HepG2 (cell line): Measurements from ENCODE around the gene BCL2. TPM values are rescaled to one million over a fixed set of nuclear protein-coding genes. Genes with fewer than 3 reads are reported as not detected.

ENCODE experiments used
- ATAC-seq: fragments of 200-7000 bp; cut with Tn5 transposase; 3 replicates; pipeline ENCODE4 v1.9.1; 2020; ENCODE audit warnings: mild to moderate bottlenecking, moderate library complexity
- BruUV-seq: library from RNA; stranded (reverse); fragments of 400-500 nt; replicated peaks from 2 replicates; lab custom pipeline; 2021; lab: Mats Ljungman, UMichigan
- CTCF ChIA-PET: fragments of 300-600 bp; formaldehyde crosslinking; extraction: SDS; loops from one replicate; lab custom pipeline; 2021; ENCODE audit warnings: low total read pairs, inconsistent platforms, low intra/inter-chr PET ratio; lab: Yijun Ruan, JAX
- POLR2A ChIA-PET: fragments of 350-600 bp; sonication (Branson Sonifier 250); formaldehyde crosslinking; loops from one replicate; lab custom pipeline; 2020; ENCODE audit warnings: antibody characterized with exemption, inconsistent platforms; lab: Yijun Ruan, JAX
- DNase-seq: peaks from one replicate; pipeline ENCODE4 v3.0.0-alpha.2; 2015; ENCODE audit warnings: low spot score
- FAIRE-seq: peaks from 3 replicates; lab custom pipeline; 2011; peaks lifted over from hg19 to GRCh38; lab: Jason Lieb, UNC
- H2AFZ ChIP-seq: one replicate; pipeline ENCODE4 v1.6.1; 2011; ENCODE audit warnings: low read length, inconsistent platforms
- H3K27ac ChIP-seq: fragments of 300-600 bp; 3 replicates; pipeline ENCODE4 v1.8.0; 2011; ENCODE audit warnings: mixed run types, mild to moderate bottlenecking, mixed read lengths, low read length, inconsistent platforms; ENCODE audit not compliant: insufficient read depth; ENCODE audit errors: extremely low read length
- H3K27me3 ChIP-seq, 2 experiments: fragments of 200-600 bp in 1 of 2; 2 replicates in 1 of 2; 3 replicates in 1 of 2; pipeline versions ENCODE4 v1.6.0 to v1.8.0; 2011; ENCODE audit warnings: low read length in 2 of 2, mild to moderate bottlenecking in 2 of 2, moderate library complexity in 2 of 2, inconsistent platforms in 1 of 2; ENCODE audit not compliant: insufficient read depth in 2 of 2, control insufficient read depth in 1 of 2
- H3K36me3 ChIP-seq, 2 experiments: fragments of 200-600 bp in 1 of 2; replicated peaks in 1 of 2; 2 replicates in 1 of 2; 3 replicates in 1 of 2; pipeline versions ENCODE4 v1.5.1 to v1.8.0; 2011; ENCODE audit warnings: low read length in 2 of 2, inconsistent platforms in 1 of 2; ENCODE audit not compliant: insufficient read depth in 2 of 2, control insufficient read depth in 1 of 2
- H3K4me1 ChIP-seq: 2 replicates; pipeline ENCODE4 v1.5.1; 2012; ENCODE audit warnings: low read length, inconsistent platforms; ENCODE audit not compliant: insufficient read depth
- H3K4me2 ChIP-seq: 2 replicates; pipeline ENCODE4 v1.6.0; 2011; ENCODE audit warnings: low read depth, low read length, inconsistent platforms
- H3K4me3 ChIP-seq, 3 experiments: fragments of 200-600 bp in 1 of 3; sonication (generic), shearing (Covaris generic) in 1 of 3; replicated peaks in 1 of 3; 2 replicates each; pipeline ENCODE4 v1.5.1; 2011 to 2016; ENCODE audit warnings: low read length in 3 of 3, inconsistent platforms in 2 of 3, low read depth in 2 of 3, mild to moderate bottlenecking in 2 of 3, control low read depth in 1 of 3, mixed read lengths in 1 of 3; ENCODE audit not compliant: insufficient read depth in 1 of 3
- H3K79me2 ChIP-seq: one replicate; pipeline ENCODE4 v1.6.1; 2011; ENCODE audit warnings: low read length, inconsistent platforms; ENCODE audit not compliant: insufficient read depth
- H3K9ac ChIP-seq: 2 replicates; pipeline ENCODE4 v1.6.0; 2011; ENCODE audit warnings: mild to moderate bottlenecking, low read depth, low read length, inconsistent platforms; ENCODE audit not compliant: insufficient read depth
- H3K9me3 ChIP-seq: 2 replicates; pipeline ENCODE4 v1.5.1; 2012; ENCODE audit warnings: mild to moderate bottlenecking, low read length
- H4K20me1 ChIP-seq: 2 replicates; pipeline ENCODE4 v1.6.0; 2011; ENCODE audit warnings: inconsistent platforms, mild to moderate bottlenecking, low read length, moderate library complexity; ENCODE audit not compliant: insufficient read depth
- ARID2 ChIP-seq: sonication (generic); formaldehyde crosslinking; IDR thresholded peaks from 2 replicates; pipeline ENCODE4 v1.8.1; 2022; ENCODE audit warnings: mild to moderate bottlenecking, missing genetic modification reagents, borderline replicate concordance
- E2F1 ChIP-seq: sonication (generic); formaldehyde crosslinking; IDR thresholded peaks from 2 replicates; pipeline ENCODE4 v1.5.0; 2020; ENCODE audit warnings: missing genetic modification reagents
- FOXA3 ChIP-seq: IDR thresholded peaks from 2 replicates; pipeline ENCODE4 v1.6.1; 2016; ENCODE audit warnings: missing genetic modification reagents, missing compliant biosample characterization
- FOXP1 ChIP-seq, 2 experiments: fragments of 450-650 bp in 1 of 2; IDR thresholded peaks; 2 replicates each; pipeline ENCODE4 v1.6.1; 2017 to 2018; ENCODE audit warnings: antibody characterized with exemption in 1 of 2
- FUBP1 ChIP-seq: sonication (generic); formaldehyde crosslinking; IDR thresholded peaks from 2 replicates; pipeline ENCODE4 v1.5.1; 2020; ENCODE audit warnings: missing genetic modification reagents, mild to moderate bottlenecking, borderline replicate concordance
- HDAC2 ChIP-seq: sonication (generic); formaldehyde crosslinking; IDR thresholded peaks from 2 replicates; pipeline ENCODE4 v1.4.0; 2020; ENCODE audit warnings: missing genetic modification reagents
- HOMEZ ChIP-seq: IDR thresholded peaks from 2 replicates; pipeline ENCODE4 v1.6.1; 2016; ENCODE audit warnings: low read depth
- KDM6A ChIP-seq: IDR thresholded peaks from 2 replicates; pipeline ENCODE4 v1.6.1; 2016; ENCODE audit warnings: low read depth
- NR0B2 ChIP-seq: sonication (generic); formaldehyde crosslinking; IDR thresholded peaks from 2 replicates; pipeline ENCODE4 v1.4.0; 2020; ENCODE audit warnings: mild to moderate bottlenecking, missing genetic modification reagents
- REL ChIP-seq: sonication (generic); formaldehyde crosslinking; conservative IDR thresholded peaks from 2 replicates; pipeline ENCODE4 v1.8.0; 2022; ENCODE audit warnings: mild to moderate bottlenecking, missing genetic modification reagents, moderate library complexity
- RFXAP ChIP-seq: sonication (generic); formaldehyde crosslinking; IDR thresholded peaks from 2 replicates; pipeline ENCODE4 v1.4.0; 2020; ENCODE audit warnings: missing genetic modification reagents, borderline replicate concordance
- USF2 ChIP-seq, 2 experiments: sonication (generic) in 1 of 2; formaldehyde crosslinking in 1 of 2; IDR thresholded peaks; 2 replicates each; pipeline versions ENCODE4 v1.5.1 to v1.6.1; 2011 to 2020; ENCODE audit warnings: borderline replicate concordance in 1 of 2, low read depth in 1 of 2, low read length in 1 of 2, mild to moderate bottlenecking in 1 of 2, missing genetic modification reagents in 1 of 2, moderate library complexity in 1 of 2
- ZKSCAN1 ChIP-seq: fragments of 150-350 bp; IDR thresholded peaks from 2 replicates; pipeline ENCODE4 v1.6.1; 2014; ENCODE audit warnings: low read length
- ZNF235 ChIP-seq: sonication (generic); formaldehyde crosslinking; IDR thresholded peaks from 2 replicates; pipeline ENCODE4 v1.8.1; 2023; ENCODE audit warnings: mild to moderate bottlenecking, missing genetic modification reagents, borderline replicate concordance
- ZNF644 ChIP-seq: IDR thresholded peaks from 2 replicates; pipeline ENCODE4 v1.6.1; 2016; ENCODE audit warnings: low read depth
- ZNF816 ChIP-seq: sonication (generic); formaldehyde crosslinking; IDR thresholded peaks from 2 replicates; pipeline ENCODE4 v1.8.0; 2022; ENCODE audit warnings: missing genetic modification reagents, mild to moderate bottlenecking, borderline replicate concordance
- ZSCAN12 ChIP-seq: sonication (generic); formaldehyde crosslinking; IDR thresholded peaks from 2 replicates; pipeline ENCODE4 v1.9.0; 2021; ENCODE audit warnings: mild to moderate bottlenecking, missing genetic modification reagents
- WGBS: methylation state at CpG from one replicate; pipeline ENCODE4 v1.1.6; 2017; ENCODE audit warnings: low lambda C conversion rate; 5-methylcytosine and 5-hydroxymethylcytosine counted together
- in situ Hi-C: cut with HindIII; loops from 2 replicates; pipeline ENCODE4 v1.10.0; 2017; ENCODE audit warnings: low pct_unique_long_range_greater_than_20kb; ENCODE audit not compliant: extremely low pct_ligation_motif_present
- intact Hi-C: fragments of 100-400 bp; cut with micrococcal nuclease; formaldehyde crosslinking; loops from one replicate; pipeline ENCODE4 v1.10.0; 2022; ENCODE audit not compliant: unreplicated experiment
- polyA plus RNA-seq, 8 experiments: library from polyadenylated mRNA; depleted of rRNA in 3 of 8; stranded (reverse) in 7 of 8; unstranded in 1 of 8; fragments of >200 nt; fragmentation: Illumina TruSeq in 4 of 8; extraction: Trizol in 4 of 8; gene quantifications; 2 replicates each; pipeline versions ENCODE4 v1.2.1 to v1.2.3, GENCODE V29; 2011 to 2016; ENCODE audit warnings: low read depth in 4 of 8, missing spikeins in 1 of 8, mixed read lengths in 1 of 8; ENCODE audit not compliant: insufficient read depth in 1 of 8
- total RNA-seq, 5 experiments: library from RNA; depleted of rRNA; stranded (reverse); fragments of >200 nt; fragmentation: Illumina TruSeq; extraction: Trizol; gene quantifications; 2 replicates each; pipeline ENCODE4 v1.2.3, GENCODE V29; 2016; ENCODE audit warnings: low read depth in 1 of 5

Gene BCL2
- total and polyA plus RNA-seq, 2 of the 13 experiments (the other 11 are each of a cell fraction or from before 2014, with no cell fraction given) = 0.07 to 0.53 TPM

- no peak overlapping the region for H3K9ac ChIP-seq
- no peaks in the 10 kb centered on the region for H3K9me3 ChIP-seq
- WGBS = 60% methylated on average over 12 of the region's 12 CpGs
- no peaks in the 10 kb centered on the region for H4K20me1 ChIP-seq
- TF ChIP-seq ZKSCAN1 = no peak
- no peak for TF ChIP-seq ARID2 (CRISPR knock-in tag)
- no peak for TF ChIP-seq NR0B2 (CRISPR knock-in tag)
- no peak for TF ChIP-seq RFXAP (CRISPR knock-in tag)
- TF ChIP-seq HOMEZ (CRISPR knock-in tag) = no peak
- no peak for TF ChIP-seq ZNF644 (CRISPR knock-in tag)
- TF ChIP-seq REL (CRISPR knock-in tag) = no peak
- TF ChIP-seq ZSCAN12 (CRISPR knock-in tag) = no peak
- no peak for TF ChIP-seq USF2 (IDR thresholded peaks at IDR 0.05; ENCODE audit: low read depth, low read length)
- no peak for TF ChIP-seq USF2 (CRISPR knock-in tag; IDR thresholded peaks at IDR 0.05; ENCODE audit: borderline replicate concordance)
- no peak for TF ChIP-seq E2F1 (CRISPR knock-in tag)
- TF ChIP-seq FOXP1 (IDR thresholded peaks at IDR 0.05) = no peak
- TF ChIP-seq FOXP1 (CRISPR knock-in tag; IDR thresholded peaks at IDR 0.05) = no peak
- TF ChIP-seq FOXA3 (CRISPR knock-in tag) = no peak
- TF ChIP-seq ZNF235 (CRISPR knock-in tag) = no peak
- no peak for TF ChIP-seq HDAC2 (CRISPR knock-in tag)
- TF ChIP-seq KDM6A (CRISPR knock-in tag) = no peak
- no peak for TF ChIP-seq ZNF816
- no peak for TF ChIP-seq FUBP1 (CRISPR knock-in tag)
- CTCF ChIA-PET = no interaction called here
- intact Hi-C loops (no loop called here), in situ Hi-C loops (no loop called here)
- H3K4me2 ChIP-seq = no peak overlapping the region
- peaks cover 0 to 14% of the 10 kb centered on the region in 2 experiments; a peak in 2 of 5 replicates for H3K27me3 ChIP-seq
- DNase-seq (no peak), FAIRE-seq (no peak), ATAC-seq (no peak)
- no peaks in the 10 kb centered on the region for H3K79me2 ChIP-seq
- no peak overlapping the region for H3K27ac ChIP-seq
- no peaks in the 10 kb centered on the region for H3K36me3 ChIP-seq
- no peak overlapping the region for H3K4me3 ChIP-seq
- POLR2A ChIA-PET = no interaction called here
- no peak overlapping the region for H2AFZ ChIP-seq
- no peaks in the 10 kb centered on the region for H3K4me1 ChIP-seq
- BruUV-seq = no TSS peak
Measured at GRCh38 chr18:63090334-63090733, 229.2 kb downstream of the BCL2 start.
